HG03064 (cell line): Measurements from ENCODE around the gene OGT.
"Not testable (repeated sequence)": the region's sequence is repeated elsewhere in the genome, so short reads cannot be mapped to it uniquely, and the experiment has no call there.

ENCODE experiments used
- ATAC-seq: cut with Tn5 transposase; IDR thresholded peaks from one replicate; pipeline ENCODE4 v1.9.1; 2021; ENCODE audit warnings: low read depth; ENCODE audit not compliant: unreplicated experiment

The OGT gene

DNA sequence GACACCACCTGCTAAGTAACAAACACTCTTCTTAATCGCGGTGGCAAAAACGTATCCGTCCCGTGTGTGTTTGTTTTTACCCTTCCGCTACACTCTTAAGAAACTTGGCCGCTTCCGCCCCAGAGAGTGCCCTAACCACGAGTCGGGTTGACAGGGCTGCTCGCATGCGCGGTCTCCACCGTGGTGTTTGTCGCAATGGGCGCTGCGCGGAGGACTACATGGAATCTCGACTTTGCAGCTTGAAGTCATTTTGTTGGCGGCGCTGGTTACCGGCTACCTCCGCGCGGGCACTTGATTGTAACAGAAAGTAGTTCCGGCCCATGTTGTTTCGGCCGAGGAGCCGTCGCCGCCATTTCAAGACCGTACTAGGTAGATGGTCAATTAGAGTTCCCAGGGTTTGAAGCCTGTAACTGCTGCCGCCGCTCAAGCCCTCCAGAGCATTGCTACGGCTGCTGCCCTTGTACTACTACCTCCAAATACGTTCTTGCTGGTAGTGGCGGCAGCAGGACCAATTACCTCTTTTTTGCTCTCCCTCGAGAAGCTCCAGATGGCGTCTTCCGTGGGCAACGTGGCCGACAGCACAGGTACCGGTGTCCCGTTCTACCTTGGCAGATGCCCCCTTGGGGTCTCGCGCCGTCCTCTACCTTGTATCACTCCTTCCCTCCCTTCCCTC lies at the start of gene OGT:
Gene OGT, plus strand, starts transcription at position 352 of the 673 bp plus-strand sequence. Its CDS starts 196 bp downstream, at position 548.
- ATAC-seq, result peak; percentile 58

DNA sequence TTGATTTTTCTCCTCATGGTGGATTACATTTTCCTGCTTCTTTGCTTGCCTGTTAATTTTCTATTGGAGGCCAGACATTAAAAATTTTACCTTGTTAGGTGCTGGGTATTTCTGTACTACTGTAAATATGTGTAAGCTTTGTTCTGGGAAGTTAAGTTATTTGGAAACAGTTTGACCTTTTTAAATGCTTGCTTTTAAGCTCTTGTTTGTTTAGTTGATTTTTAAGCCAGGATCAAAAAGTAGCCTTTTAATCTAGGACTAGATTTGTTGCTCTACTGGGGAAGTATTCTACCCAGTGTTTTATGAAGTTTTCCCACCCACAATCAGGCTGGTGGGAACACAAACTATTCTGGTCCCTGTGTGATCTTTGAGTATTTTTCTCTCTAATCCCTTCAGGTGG lies 45.1 kb upstream of the OGT start:
- no peak for ATAC-seq

DNA sequence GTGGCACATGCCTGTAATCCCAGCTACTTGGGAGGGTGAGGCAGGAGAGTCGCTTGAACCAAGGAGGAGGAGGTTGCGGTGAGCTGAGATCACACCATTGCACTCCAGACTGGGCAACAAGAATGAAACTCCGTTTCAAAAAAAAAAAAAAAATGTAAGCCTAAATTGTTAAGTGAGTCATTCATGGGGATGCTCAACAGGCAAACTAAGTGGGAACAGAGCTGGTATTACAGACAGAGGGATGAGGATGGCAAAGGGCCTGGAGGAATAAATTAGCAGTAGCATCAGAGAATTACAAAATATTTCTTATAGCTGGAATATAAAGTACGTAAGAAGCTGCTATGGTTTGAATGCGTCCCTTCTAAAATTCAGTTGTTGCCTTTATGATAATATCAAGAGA lies 43.4 kb upstream of the OGT start:
- ATAC-seq, result no peak

DNA sequence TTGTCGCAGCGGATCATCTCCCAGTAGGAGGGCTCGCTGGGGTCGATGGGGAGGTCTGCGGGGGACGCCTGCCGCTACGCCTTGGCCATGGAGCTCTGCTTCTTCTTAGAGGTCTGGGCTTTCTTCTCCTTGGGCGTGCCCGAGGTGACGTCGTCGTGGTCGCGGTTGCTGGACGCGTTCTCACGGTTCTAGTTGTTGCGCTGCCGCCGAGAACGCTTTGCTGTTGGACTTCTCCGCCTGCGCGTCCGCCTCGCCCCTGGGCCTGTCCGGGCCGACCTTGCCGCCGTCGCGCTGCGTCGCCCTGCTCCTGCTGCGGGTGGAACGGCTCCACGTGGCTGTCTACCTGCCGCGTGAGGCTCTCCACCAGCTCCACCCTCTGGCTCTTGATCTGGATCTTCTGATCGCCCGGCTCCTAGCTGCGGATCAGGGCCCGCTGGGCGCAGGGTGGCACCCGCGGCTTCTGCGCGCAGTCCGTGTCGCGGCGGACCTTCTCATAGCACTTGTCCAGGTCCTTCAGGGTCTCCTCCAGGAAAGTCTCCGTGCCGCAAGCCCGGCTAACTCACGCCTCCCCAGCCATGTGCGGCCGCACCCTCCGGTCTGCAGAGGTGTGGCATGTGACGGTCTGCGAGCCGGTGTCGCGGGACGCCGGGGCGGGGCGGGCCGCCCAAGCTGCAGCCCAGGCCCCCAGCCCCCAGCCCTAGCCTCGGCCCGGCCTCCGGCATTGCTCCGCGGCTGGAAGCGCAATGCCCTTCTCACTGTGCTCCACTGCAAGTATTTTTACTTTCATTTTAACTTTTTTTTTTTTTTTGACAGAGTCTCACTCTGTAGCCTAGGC lies 40.5 kb upstream of the OGT start:
- no peak for ATAC-seq

DNA sequence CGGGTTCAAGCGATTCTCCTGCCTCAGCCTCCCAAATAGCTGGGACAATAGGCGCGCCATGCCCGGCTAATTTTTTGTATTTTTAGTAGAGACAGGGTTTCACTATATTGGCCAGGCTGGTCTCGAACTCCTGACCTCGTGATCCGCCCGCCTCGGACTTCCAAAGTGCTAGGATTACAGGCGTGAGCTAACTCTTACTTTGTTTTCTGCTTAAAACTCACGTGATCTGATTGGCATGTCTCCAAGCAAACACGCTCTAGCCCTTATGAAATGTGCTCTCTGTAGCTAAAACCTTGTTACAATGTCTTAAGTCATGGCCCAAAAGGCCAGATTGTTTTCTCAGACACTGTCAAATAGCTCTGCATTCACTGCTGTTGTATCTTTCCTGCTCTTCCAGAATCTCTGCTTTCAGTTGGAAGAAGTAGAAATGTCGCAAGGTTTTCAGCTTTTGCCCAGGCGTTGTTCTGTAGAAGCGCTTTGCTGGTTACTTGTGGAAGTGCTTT lies 39.7 kb upstream of the OGT start:
- ATAC-seq, result no peak

DNA sequence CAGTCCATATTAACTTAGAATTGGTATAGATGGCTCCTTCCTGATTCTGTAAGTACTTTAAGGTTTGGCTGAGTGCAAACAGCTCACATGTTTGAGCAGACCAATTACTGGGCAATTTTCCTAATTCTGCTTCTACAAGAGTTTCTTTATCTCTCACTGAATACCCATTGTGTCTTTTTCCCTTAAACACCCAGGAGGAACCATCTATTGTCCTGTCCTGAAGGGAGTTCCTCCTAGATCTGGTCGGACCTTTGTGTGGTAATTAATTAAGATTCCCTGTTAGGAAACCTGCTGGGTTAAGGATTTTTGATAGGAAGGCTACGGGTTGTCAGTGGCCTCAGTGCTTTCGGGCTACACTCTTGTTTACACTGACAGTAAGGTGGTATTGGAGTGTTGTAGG lies 36.9 kb upstream of the OGT start:
- not testable (repeated sequence) for ATAC-seq

DNA sequence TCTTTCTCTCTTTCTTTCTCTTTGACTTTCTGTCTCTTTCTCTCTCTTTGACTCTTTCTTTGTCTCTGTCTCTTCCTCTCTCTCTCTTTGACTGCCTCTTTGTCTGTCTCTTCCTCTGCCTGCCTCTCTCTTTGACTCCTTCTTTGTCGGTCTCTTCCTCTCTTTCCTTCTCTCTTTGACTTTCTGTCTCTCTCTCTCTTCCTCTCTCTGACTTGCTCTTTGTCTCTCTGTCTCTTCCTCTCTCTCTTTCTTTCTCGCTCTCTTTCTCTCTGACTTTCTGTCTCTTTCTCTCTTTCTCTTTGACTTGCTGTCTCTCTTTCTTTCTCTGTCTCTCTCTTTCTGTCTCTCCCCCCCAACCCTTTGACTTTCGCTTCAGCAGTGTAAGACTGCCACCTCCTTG lies 36.4 kb upstream of the OGT start:
- ATAC-seq, result no peak

DNA sequence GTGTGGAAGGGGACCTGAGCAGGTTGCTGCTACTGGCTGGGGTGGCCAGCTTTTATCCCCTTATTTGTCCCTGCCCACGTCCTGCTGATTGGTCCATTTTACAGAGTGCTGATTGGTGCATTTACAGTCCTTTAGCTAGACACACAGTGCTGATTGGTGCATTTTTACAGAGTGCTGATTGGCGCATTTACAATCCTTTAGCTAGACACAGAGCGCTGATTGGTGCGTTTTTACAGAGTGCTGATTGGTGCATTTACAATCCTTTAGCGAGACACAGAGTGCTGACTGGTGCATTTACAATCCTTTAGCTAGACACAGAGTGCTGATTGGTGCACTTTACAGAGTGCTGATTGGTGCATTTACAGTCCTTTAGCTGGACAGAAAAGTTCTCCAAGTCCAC lies 30.8 kb upstream of the OGT start:
- not testable (repeated sequence) for ATAC-seq

DNA sequence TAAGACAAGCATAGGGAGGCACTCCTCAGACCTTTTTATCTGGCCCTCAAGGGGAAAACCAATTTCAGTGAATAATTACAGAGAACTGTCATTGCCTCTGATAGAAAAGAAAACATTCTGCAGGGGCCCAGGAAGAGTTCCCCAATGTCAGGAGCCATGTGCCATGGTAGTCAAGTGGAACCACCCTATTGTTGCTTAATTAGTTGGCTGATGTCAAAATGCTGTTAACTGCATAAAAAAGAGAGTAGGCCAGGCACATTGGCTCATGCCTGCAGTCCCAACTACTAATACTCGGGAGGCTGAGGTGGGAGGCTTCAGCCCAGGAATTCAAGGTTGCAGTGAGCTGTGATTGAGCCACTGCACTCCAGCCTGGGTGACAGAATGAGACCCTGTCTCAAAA lies 28.6 kb upstream of the OGT start:
- ATAC-seq, result no peak

DNA sequence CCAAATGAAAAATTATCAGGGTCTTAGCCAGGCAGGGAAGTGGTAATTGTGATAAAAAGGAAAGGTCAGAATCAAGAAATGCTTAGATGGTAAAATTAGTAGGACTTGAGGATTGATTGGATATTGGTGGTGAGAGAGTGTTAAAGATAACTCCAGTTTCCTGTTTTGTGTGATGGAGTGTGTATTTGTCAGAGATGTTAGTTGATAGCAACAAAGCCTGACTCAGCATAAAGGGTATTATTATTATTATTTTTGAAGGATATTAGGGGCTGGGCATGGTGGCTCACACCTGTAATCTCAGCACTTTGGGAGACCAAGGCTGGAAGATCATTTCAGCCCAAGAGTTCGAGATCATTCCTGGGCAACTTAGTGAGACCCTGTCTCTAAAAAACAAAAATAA lies 23.6 kb upstream of the OGT start:
- ATAC-seq, result no peak

DNA sequence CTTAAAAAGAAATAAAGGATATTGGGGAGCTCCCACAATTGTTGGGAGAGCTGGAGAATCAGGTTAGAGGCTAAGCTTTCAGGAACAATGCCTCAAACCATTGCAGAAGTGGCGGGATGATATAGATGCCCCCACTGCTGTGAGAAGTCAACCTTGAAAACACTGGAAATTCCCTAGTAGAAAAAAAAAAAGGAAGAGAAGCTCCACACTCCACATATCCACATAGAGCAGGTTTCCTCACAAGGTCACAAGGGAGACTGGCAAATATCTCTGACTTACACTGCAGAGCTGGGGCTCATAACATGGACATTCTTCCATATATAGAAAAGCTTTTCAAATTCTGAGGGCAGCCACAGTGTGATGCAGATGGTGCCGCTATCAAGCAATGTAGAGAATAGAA lies 22.7 kb upstream of the OGT start:
- no peak for ATAC-seq

DNA sequence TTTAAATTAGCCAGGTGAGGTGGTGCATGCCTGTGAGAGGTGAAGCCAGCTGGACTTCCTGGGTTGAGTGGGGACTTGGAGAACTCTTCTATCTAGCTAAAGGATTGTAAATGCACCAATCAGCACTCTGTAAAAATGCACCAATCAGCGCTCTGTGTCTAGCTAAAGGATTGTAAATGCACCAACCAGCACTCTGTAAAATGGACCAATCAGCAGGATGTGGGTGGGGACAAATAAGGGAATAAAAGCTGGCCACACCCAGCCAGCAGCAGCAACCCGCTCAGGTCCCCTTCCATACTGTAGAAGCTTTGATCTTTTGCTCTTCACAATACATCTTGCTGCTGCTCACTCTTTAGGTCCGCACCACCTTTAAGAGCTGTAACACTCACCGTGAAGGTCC lies 19.2 kb upstream of the OGT start:
- ATAC-seq, result not testable (repeated sequence)

DNA sequence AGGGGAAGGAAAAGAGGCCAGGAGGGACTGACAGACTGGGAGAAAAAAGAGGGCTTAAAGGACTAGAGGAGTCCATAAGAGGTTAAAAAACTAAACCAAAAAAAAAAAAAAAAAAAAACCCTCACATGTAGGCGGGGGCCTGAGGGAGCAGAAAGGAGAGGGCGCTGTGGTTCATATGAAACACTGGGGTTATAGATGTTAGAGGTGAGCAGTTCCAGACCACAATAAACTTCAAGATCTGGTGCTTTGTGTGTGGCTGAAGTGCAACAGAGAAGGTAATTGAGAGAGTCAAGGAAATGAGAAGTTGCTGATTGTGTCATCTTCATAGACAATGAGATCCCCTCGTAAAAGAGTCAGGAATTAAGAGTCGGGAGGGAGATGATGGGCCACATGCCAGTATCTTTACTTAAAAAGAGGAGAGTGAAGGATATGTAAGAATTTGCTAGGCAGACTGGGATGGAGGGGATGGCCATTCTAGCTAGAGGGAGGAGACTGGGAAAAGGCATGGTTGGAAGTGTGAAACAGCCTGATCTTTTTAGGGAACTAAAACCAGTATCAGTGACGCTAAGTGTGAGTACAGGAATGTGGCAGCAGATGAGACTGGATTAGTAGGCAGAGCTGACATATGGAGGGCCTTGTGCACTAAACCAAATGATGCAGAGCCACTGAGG lies 18.4 kb upstream of the OGT start:
- ATAC-seq, result peak; percentile 71

DNA sequence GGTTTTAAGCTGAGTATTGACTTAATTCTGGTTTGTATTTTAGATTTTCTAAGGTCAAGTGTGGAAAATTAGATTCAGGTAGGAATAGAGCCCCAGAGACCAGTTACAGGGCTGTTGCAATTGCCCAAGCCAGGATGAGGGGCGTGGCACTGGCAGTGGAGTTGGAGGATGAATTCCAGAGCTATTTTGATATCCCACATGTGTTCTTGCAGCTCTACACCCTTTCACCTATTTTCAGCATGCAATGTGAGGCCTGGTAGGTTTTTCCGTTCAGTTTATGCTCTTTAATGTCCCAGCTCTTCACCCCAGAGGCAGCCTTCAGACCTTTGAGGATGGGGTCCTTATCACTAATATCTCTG lies 17.9 kb upstream of the OGT start:
- no peak for ATAC-seq

DNA sequence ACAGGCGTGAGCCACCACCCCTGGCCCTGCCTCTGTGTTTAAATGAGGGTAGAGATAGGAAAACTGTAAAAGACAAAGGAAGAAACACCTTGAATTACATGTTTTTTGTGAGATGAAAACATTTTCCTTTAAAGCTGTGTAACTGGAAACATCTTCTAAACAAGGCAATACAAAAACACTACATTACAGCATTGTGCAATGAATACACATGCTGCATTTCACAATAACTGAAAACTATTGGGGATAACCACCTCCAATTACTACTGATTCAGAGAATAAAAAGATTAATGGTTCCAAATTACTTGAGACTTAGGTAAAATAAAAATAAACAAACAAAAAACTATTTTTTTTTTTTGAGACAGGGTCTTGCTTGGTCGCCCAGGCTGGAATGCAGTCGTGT lies 7.6 kb upstream of the OGT start:
- ATAC-seq, result no peak

DNA sequence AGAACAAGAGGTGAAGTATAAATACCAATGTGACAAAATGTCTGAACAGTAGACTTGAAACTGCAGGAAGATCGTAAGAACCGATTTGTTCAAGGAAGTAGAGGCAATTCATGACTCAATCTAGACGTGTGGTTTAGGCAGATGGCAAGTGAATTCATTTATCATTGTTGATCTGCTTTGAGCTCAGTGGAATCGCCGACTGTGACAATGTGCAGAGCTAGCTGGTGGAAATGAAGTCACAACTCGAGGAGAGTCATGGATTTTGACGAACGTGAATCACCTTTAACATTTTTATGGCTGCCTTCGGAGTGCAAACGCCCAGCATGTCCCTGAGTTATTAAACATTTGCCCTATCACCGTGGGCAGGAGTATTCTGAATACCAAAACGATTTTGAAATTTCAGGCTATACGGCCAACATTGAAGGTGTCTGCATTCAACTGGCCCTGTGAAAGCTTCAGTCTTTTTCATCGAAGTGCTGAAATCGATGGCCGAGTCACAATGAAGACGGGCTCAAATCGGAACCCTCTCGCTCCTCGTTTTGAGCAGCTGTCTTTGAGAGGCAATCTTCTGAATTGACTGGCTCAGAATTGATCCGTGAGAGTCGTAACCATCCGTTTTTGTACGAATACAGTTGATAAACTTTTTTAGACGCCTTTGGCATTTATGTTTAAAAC lies 689 bp upstream of the OGT start:
- ATAC-seq, result peak; percentile 13

DNA sequence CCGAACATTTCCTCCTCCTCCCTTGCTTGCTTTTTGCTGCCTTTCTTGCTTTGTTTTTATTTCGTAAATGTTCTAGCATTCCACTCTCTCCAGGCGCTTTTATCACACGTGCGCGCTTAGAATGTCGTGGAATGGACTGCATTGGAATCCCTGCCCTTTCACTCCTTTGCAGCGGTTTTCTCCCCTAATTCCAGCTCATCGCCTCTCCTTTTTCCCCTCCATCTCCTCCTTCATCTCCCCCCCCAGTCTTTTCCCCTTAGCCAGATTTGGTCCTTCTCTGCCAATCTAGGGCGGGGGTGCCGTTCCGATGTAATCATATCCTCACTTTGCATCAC lies 579 bp downstream of the OGT start:
- no peak for ATAC-seq

DNA sequence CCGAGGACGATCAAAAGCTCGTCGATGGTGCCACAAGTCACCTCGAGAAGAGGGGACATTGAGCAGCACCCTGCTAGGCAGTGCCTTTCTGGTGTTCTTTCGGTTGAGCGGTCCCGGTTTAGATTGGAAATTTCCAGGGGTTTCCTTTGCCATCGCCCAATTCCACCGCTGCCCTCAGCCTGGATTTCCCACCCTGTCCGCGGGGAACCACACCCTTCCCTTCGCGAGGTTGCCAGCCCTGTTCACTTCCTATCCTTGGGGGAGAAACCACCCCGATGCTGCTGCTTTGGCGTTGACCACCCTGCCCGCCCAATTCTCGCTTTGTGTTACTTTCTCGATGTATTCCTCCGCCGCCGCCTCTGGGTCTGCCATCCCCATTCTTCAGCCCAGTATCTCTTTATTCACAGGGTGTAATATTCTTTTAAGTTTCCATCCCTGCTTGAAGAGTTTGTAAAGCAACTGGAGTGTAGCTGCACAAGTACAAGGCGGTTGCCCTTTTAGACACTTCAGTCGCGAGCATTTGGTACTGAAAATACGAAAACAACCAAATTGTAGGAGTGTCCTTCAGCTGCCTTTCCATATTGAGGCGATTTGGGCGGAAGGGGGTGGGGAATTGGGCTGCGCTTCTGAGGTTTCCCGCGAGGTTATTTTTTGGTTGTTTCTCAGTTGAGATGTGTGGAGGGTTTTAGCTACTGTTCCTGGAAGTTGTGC lies 1.1 kb downstream of the OGT start:
- no peak for ATAC-seq

DNA sequence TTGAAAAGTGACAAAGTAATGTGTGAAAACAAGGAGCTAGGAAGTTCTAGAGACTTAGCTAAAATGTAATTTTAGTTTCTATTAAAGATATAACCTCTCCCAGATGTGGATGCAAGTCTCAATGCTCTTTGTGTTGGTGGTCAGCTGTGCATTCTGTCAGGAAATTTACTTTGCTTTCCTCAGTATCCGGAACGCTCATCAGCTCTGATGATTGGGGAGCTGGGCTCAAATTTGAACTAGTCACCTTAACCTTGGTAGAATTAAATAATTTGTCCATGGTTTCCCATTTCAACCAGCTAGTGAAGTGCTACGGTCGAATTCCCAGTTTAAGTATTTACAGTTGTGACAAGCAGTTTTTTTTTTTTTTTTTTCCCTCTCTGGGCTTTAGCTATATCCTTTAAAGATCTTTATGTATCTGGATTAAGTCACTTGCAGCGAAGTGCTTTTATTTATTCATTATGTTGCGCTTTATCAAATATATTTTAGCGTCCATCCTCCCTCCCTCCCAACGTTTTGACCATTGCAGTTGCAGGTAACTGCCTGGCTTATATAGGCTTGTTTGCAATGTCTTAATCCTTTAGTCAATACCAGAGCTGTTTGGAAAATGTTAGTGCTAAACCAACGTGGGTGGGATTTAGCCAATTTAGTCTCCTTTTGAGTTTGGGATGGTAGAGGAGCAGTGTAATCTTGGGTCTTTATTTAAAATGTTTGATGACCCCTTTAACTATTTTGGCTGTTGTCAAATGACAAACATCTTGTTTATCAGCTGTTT lies 2.1 kb downstream of the OGT start:
- no peak for ATAC-seq

DNA sequence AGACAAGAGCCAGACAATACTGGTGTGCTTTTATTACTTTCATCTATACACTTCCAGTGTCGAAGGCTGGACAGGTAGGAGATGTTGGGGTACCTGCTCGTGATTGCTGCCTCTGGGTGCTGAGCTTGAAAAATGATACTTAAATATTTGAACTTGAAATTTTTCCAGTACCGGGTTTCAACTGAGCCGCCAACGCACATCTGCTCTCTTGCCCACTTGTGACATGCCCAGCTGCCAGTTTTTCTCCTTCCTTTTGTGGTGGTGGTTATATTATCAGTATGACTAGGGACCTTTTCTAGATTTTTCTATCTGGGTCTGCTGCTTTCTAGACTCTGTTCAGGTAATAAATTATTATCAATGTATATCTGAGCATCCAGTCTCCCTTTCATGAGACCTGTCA lies 3.4 kb downstream of the OGT start:
- ATAC-seq, result no peak
